ENCODE results near the gene CAPN7. TPM values are rescaled to one million over a fixed set of nuclear protein-coding genes. Genes with fewer than 3 reads are reported as not detected.
A peak's percentile ranks its signal among the peaks of the same experiment; 100 is the strongest.

The CAPN7 gene
- total and polyA plus RNA-seq, 2 donors (not counting 1 experiment from before 2014, with no cell fraction given): 25.9 to 38.0 TPM

DNA sequence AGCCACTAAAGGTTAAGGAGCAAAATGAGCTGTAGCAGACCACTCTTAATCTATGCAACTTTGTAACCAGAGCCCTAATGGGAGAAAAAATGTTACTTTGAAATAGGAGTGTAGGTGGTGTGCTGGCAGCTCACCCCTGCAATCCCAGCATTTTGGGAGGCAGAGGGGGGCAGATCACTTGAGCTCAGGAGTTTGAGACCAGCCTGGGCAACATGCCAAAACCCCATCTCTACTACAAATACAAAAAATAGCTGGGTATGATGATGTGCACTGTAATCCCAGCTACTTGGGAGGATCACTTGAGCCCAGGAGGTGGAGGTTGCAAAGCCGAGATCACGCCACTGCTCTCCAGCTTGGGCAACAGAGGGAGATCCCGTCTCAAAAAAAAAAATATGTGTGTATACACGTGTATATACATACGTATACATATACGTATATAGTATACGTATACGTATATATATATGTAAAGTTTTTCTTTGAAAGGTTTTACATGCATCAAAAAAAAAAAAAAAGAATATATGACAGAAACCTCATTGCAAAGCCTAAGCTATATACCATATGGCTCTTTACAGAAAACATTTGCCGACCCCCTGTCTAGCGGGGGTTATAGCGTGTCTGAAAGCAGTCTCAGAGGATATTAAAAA is 15.7 kb downstream of the CAPN7 start:
- Histone ChIP-seq H3K4me2 (ENCODE audit: extremely low read depth, insufficient read depth, low read length) (no peak overlapping the region), H2AFZ (ENCODE audit: low read length) (no peak overlapping the region), H3K36me3 (ENCODE audit: control insufficient read depth, insufficient read depth, low read length) (peaks cover 9% of the 10 kb centered on the region), H4K20me1 (ENCODE audit: control insufficient read depth, extremely low read depth, insufficient read depth, low read length) (no peaks in the 10 kb centered on the region), H3K79me2 (ENCODE audit: control insufficient read depth, insufficient read depth, low read length) (no peaks in the 10 kb centered on the region), H3K9ac (ENCODE audit: insufficient read depth, low read length) (no peak overlapping the region), H3K9me3 (ENCODE audit: control insufficient read depth, insufficient read depth, low read depth, low read length) (no peaks in the 10 kb centered on the region), H3K27me3 (ENCODE audit: control insufficient read depth, insufficient read depth, low read length) (no peaks in the 10 kb centered on the region), H3K4me3 (replicated peaks in 1 of 4; ENCODE audit: control extremely low read depth in 1 of 4, insufficient read depth in 1 of 4, low read depth in 3 of 4, low read length in 4 of 4) (no peak overlapping the region), H3K27ac (ENCODE audit: insufficient read depth, low read length) (no peak overlapping the region), H3K4me1 (ENCODE audit: control insufficient read depth, extremely low read depth, insufficient read depth, low read length) (no peaks in the 10 kb centered on the region)
- no peak for TF ChIP-seq EZH2 (IDR thresholded peaks at IDR 0.05; ENCODE audit: low read length, missing control alignments)
- TF ChIP-seq, protein P1, sequence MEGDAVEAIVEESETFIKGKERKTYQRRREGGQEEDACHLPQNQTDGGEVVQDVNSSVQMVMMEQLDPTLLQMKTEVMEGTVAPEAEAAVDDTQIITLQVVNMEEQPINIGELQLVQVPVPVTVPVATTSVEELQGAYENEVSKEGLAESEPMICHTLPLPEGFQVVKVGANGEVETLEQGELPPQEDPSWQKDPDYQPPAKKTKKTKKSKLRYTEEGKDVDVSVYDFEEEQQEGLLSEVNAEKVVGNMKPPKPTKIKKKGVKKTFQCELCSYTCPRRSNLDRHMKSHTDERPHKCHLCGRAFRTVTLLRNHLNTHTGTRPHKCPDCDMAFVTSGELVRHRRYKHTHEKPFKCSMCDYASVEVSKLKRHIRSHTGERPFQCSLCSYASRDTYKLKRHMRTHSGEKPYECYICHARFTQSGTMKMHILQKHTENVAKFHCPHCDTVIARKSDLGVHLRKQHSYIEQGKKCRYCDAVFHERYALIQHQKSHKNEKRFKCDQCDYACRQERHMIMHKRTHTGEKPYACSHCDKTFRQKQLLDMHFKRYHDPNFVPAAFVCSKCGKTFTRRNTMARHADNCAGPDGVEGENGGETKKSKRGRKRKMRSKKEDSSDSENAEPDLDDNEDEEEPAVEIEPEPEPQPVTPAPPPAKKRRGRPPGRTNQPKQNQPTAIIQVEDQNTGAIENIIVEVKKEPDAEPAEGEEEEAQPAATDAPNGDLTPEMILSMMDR (conservative IDR thresholded peaks at IDR 0.05 in 1 of 2, IDR thresholded peaks at IDR 0.05 in 1 of 2; ENCODE audit: low read depth in 1 of 2, low read length in 2 of 2): no peak
- no peak for DNase-seq (ENCODE audit: low read depth in 2 of 2)

DNA sequence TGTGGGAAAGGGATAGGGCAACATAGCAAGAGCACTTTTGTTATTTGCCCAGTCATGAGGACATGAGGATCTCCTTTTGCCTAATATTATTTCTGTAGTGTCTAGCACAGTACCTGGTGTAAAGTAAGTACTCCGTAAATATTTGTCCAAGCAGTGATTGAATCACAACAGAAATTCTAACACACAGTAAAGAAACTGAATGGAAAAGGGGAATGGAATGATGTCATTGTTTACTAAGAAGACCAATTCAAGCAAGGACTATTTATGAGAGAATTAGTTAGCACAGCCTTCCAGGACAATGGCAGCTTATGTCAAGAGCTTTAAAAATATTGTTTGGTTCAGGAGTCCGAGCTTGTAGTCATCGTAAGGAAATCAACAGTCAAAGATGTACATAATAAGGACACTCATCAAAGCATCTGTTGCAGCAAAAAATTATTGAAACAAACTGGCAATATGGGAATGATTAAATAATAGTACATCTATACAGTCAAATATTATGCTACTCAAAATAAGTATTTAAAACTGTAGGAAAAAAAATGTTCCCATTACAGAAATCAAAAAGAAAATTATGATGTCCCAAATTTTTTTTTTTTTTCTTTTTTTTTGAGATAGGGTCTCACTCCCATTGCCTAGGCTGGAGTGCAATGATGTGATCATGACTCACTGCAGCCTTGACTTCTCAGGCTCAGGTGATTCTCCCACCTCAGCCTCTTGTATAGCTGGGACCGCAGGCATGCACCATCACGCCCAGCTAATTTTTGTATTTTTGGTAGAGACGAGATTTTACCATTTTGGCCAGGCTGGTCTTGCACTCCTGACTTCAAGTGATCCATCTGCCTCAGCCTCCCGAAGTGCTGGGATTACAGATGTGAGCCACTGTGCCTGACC is 17.9 kb downstream of the CAPN7 start:
- Histone ChIP-seq H3K36me3 (ENCODE audit: control insufficient read depth, insufficient read depth, low read length) (peaks cover 11% of the 10 kb centered on the region), H2AFZ (ENCODE audit: low read length) (no peak overlapping the region), H3K9ac (ENCODE audit: insufficient read depth, low read length) (no peak overlapping the region), H3K27me3 (ENCODE audit: control insufficient read depth, insufficient read depth, low read length) (no peaks in the 10 kb centered on the region), H3K9me3 (ENCODE audit: control insufficient read depth, insufficient read depth, low read depth, low read length) (no peaks in the 10 kb centered on the region), H3K79me2 (ENCODE audit: control insufficient read depth, insufficient read depth, low read length) (no peaks in the 10 kb centered on the region), H4K20me1 (ENCODE audit: control insufficient read depth, extremely low read depth, insufficient read depth, low read length) (no peaks in the 10 kb centered on the region), H3K4me2 (ENCODE audit: extremely low read depth, insufficient read depth, low read length) (no peak overlapping the region), H3K4me1 (ENCODE audit: control insufficient read depth, extremely low read depth, insufficient read depth, low read length) (no peaks in the 10 kb centered on the region), H3K27ac (ENCODE audit: insufficient read depth, low read length) (no peak overlapping the region), H3K4me3 (replicated peaks in 1 of 4; ENCODE audit: control extremely low read depth in 1 of 4, insufficient read depth in 1 of 4, low read depth in 3 of 4, low read length in 4 of 4) (no peak overlapping the region)
- TF ChIP-seq, protein P1 (conservative IDR thresholded peaks at IDR 0.05 in 1 of 2, IDR thresholded peaks at IDR 0.05 in 1 of 2; ENCODE audit: low read depth in 1 of 2, low read length in 2 of 2): no peak
- TF ChIP-seq EZH2 (IDR thresholded peaks at IDR 0.05; ENCODE audit: low read length, missing control alignments): no peak
- peak in 1 of 2 donors; percentile 14 for DNase-seq (ENCODE audit: low read depth in 2 of 2)

DNA sequence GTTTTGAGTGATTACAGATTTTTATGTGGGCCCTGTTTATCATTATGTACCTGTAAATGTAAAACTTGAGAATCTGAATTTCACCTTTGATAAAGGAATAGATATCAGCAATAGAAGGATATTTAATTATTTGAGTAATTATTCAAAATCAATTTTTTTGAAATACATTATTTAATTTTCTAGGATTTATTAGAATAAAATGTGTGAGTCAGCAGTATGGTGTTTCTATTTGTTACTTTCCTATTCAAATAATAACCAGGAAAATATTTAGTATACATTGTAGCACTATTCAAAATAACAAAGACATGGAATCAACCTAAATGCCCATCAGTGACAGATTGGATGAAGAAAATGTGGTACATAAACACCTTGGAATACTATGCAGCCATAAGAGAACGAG is 22.1 kb downstream of the CAPN7 start:
- Histone ChIP-seq H4K20me1 (ENCODE audit: control insufficient read depth, extremely low read depth, insufficient read depth, low read length) (no peaks in the 10 kb centered on the region), H3K27ac (ENCODE audit: insufficient read depth, low read length) (no peak overlapping the region), H3K27me3 (ENCODE audit: control insufficient read depth, insufficient read depth, low read length) (no peaks in the 10 kb centered on the region), H3K36me3 (ENCODE audit: control insufficient read depth, insufficient read depth, low read length) (peaks cover 3% of the 10 kb centered on the region), H3K9ac (ENCODE audit: insufficient read depth, low read length) (no peak overlapping the region), H3K4me2 (ENCODE audit: extremely low read depth, insufficient read depth, low read length) (no peak overlapping the region), H3K4me3 (replicated peaks in 1 of 4; ENCODE audit: control extremely low read depth in 1 of 4, insufficient read depth in 1 of 4, low read depth in 3 of 4, low read length in 4 of 4) (no peak overlapping the region), H3K4me1 (ENCODE audit: control insufficient read depth, extremely low read depth, insufficient read depth, low read length) (no peaks in the 10 kb centered on the region), H3K79me2 (ENCODE audit: control insufficient read depth, insufficient read depth, low read length) (no peaks in the 10 kb centered on the region), H2AFZ (ENCODE audit: low read length) (no peak overlapping the region), H3K9me3 (ENCODE audit: control insufficient read depth, insufficient read depth, low read depth, low read length) (no peaks in the 10 kb centered on the region)
- TF ChIP-seq, protein P1 (conservative IDR thresholded peaks at IDR 0.05 in 1 of 2, IDR thresholded peaks at IDR 0.05 in 1 of 2; ENCODE audit: low read depth in 1 of 2, low read length in 2 of 2): no peak
- TF ChIP-seq EZH2 (IDR thresholded peaks at IDR 0.05; ENCODE audit: low read length, missing control alignments): no peak
- DNase-seq (ENCODE audit: low read depth in 2 of 2): no peak

Data from fibroblast of lung (primary cell).